Endothelial cell of umbilical vein (primary cell): ENCODE measurements around the gene PPCDC. TPM values are rescaled to one million over a fixed set of nuclear protein-coding genes. Genes with fewer than 3 reads are reported as not detected.
A peak's percentile ranks its signal among the peaks of the same experiment; 100 is the strongest.

Experiments used
- BruUV-seq: library from RNA; stranded (reverse); fragments of 400-500 nt; replicated peaks from 2 replicates; lab custom pipeline; 2021; lab: Mats Ljungman, UMichigan
- CTCF ChIA-PET: fragments of 300-600, 350-600 bp; sonication (Branson Sonifier 250); formaldehyde crosslinking; loops from one replicate; lab custom pipeline; 2021; ENCODE audit warnings: antibody characterized with exemption, inconsistent platforms; lab: Charles Lee
- POLR2A ChIA-PET: fragments of 300-600, 350-600 bp; sonication (Branson Sonifier 250); formaldehyde crosslinking; loops from one replicate; lab custom pipeline; 2021; ENCODE audit warnings: antibody characterized with exemption, inconsistent platforms; lab: Charles Lee
- DNase-seq: peaks from one replicate; pipeline ENCODE4 v3.0.0-alpha.2; 2011; ENCODE audit warnings: low read depth, low spot score
- FAIRE-seq: peaks from 2 replicates; lab custom pipeline; 2011; peaks lifted over from hg19 to GRCh38; lab: Jason Lieb, UNC
- H2AFZ ChIP-seq: 2 replicates; pipeline ENCODE4 v1.6.0; 2012; ENCODE audit warnings: low read depth, low read length, control low read depth, inconsistent platforms
- H3K27ac ChIP-seq: 2 replicates; pipeline ENCODE4 v1.5.1; 2011; ENCODE audit warnings: low read depth, mild to moderate bottlenecking, control low read depth, low read length, moderate library complexity; ENCODE audit not compliant: insufficient read depth
- H3K27me3 ChIP-seq, 2 experiments: 2 replicates each; pipeline versions ENCODE4 v1.6.0 to v1.6.1; 2011; ENCODE audit warnings: low read length in 2 of 2, mixed read lengths in 1 of 2; ENCODE audit not compliant: control insufficient read depth in 2 of 2, insufficient read depth in 2 of 2
- H3K36me3 ChIP-seq, 2 experiments: 2 replicates in 1 of 2; 3 replicates in 1 of 2; pipeline ENCODE4 v1.5.1; 2011; ENCODE audit warnings: low read length in 2 of 2, mild to moderate bottlenecking in 1 of 2, moderate library complexity in 1 of 2; ENCODE audit not compliant: control insufficient read depth in 2 of 2, insufficient read depth in 2 of 2; ENCODE audit errors: extremely low read depth in 1 of 2
- H3K4me1 ChIP-seq: 3 replicates; pipeline ENCODE4 v1.5.1; 2011; ENCODE audit warnings: mild to moderate bottlenecking, low read length; ENCODE audit not compliant: control insufficient read depth, insufficient read depth; ENCODE audit errors: extremely low read depth
- H3K4me2 ChIP-seq: 2 replicates; pipeline ENCODE4 v1.6.1; 2011; ENCODE audit warnings: low read length, control low read depth, mixed read lengths; ENCODE audit not compliant: insufficient read depth
- H3K4me3 ChIP-seq, 3 experiments: fragments of 200-600 bp in 1 of 3; sonication (generic), shearing (Covaris generic) in 1 of 3; replicated peaks in 1 of 3; 2 replicates each; pipeline ENCODE4 v1.5.1; 2011 to 2016; ENCODE audit warnings: control low read depth in 3 of 3, low read length in 3 of 3, mild to moderate bottlenecking in 2 of 3, inconsistent platforms in 1 of 3, low read depth in 1 of 3, moderate library complexity in 1 of 3; ENCODE audit not compliant: insufficient read depth in 1 of 3
- H3K79me2 ChIP-seq: 2 replicates; pipeline ENCODE4 v1.6.0; 2012; ENCODE audit warnings: low read length, inconsistent platforms; ENCODE audit not compliant: control insufficient read depth, insufficient read depth
- H3K9ac ChIP-seq: replicated peaks from 2 replicates; pipeline ENCODE3; 2011; ENCODE audit warnings: low read length, control low read depth; ENCODE audit not compliant: insufficient read depth; ENCODE audit errors: extremely low read depth
- H3K9me1 ChIP-seq: replicated peaks from 3 replicates; pipeline ENCODE4 v1.6.0; 2011; ENCODE audit warnings: mild to moderate bottlenecking, low read length; ENCODE audit not compliant: control insufficient read depth, insufficient read depth; ENCODE audit errors: extremely low read depth
- H3K9me3 ChIP-seq: replicated peaks from 2 replicates; pipeline ENCODE4 v1.5.1; 2012; ENCODE audit warnings: low read length, inconsistent platforms; ENCODE audit not compliant: control insufficient read depth, insufficient read depth
- H4K20me1 ChIP-seq: replicated peaks from 2 replicates; pipeline ENCODE3; 2011; ENCODE audit warnings: mild to moderate bottlenecking, low read length; ENCODE audit not compliant: control insufficient read depth, insufficient read depth; ENCODE audit errors: extremely low read depth
- CTCF ChIP-seq, 2 donors: IDR thresholded peaks; 1 replicate in 1 of 2; 2 replicates in 1 of 2; pipeline ENCODE4 v1.5.1; 2011; ENCODE audit warnings: low read length in 2 of 2, mild to moderate bottlenecking in 2 of 2, moderate library complexity in 2 of 2, control low read depth in 1 of 2, inconsistent platforms in 1 of 2, low read depth in 1 of 2; ENCODE audit not compliant: insufficient read depth in 1 of 2; ENCODE audit errors: extremely low read depth in 1 of 2
- EZH2 ChIP-seq: IDR thresholded peaks from 2 replicates; pipeline ENCODE4 v1.6.1; 2012; ENCODE audit warnings: borderline replicate concordance, low read depth, mild to moderate bottlenecking, moderate library complexity, low read length, inconsistent platforms; ENCODE audit not compliant: severe bottlenecking
- FOS ChIP-seq: IDR thresholded peaks from 2 replicates; pipeline ENCODE4 v1.6.1; 2011; ENCODE audit warnings: mild to moderate bottlenecking, low read length, moderate library complexity, borderline replicate concordance; ENCODE audit not compliant: insufficient read depth
- GATA2 ChIP-seq: IDR thresholded peaks from 2 replicates; pipeline ENCODE4 v1.7.0; 2011; ENCODE audit warnings: low read depth, mild to moderate bottlenecking, moderate library complexity, mixed read lengths, low read length; ENCODE audit not compliant: insufficient read length, insufficient read depth
- JUN ChIP-seq: IDR thresholded peaks from 2 replicates; pipeline ENCODE4 v1.6.1; 2011; ENCODE audit warnings: borderline replicate concordance, low read depth; ENCODE audit not compliant: insufficient read length, insufficient read depth
- MAX ChIP-seq: IDR thresholded peaks from 2 replicates; pipeline ENCODE4 v1.6.1; 2011; ENCODE audit not compliant: insufficient read depth, insufficient read length
- MYC ChIP-seq: IDR thresholded peaks from one replicate; pipeline ENCODE4 v1.6.1; 2011; ENCODE audit warnings: mild to moderate bottlenecking, low read depth, low read length
- POLR2A ChIP-seq: IDR thresholded peaks from 2 replicates; pipeline ENCODE4 v1.6.1; 2012; ENCODE audit warnings: low read depth, mild to moderate bottlenecking, control low read depth, low read length
- POLR2AphosphoS5 ChIP-seq: IDR thresholded peaks from 2 replicates; pipeline ENCODE4 v1.6.1; 2012; ENCODE audit warnings: low read depth, mild to moderate bottlenecking, control low read depth, low read length, moderate library complexity; ENCODE audit not compliant: insufficient read depth
- dilution Hi-C: fragments of 300-500 bp; cut with MboI; formaldehyde crosslinking; loops from one replicate; pipeline ENCODE4 v1.15.0; 2019; ENCODE audit warnings: low sequenced_read_pairs; ENCODE audit not compliant: extremely low pct_ligation_motif_present
- intact Hi-C: fragments of 100-400 bp; cut with micrococcal nuclease; formaldehyde crosslinking; loops from one replicate; pipeline ENCODE4 v1.10.0; 2022
- polyA plus RNA-seq, 4 experiments: library from polyadenylated mRNA; depleted of rRNA in 3 of 4; stranded (reverse) in 3 of 4; unstranded in 1 of 4; fragments of >200 nt; gene quantifications; 2 replicates each; pipeline versions ENCODE4 v1.2.1 to v1.2.3, GENCODE V29; 2011 to 2012; ENCODE audit warnings: missing spikeins in 1 of 4
- total RNA-seq: library from RNA; stranded (reverse); gene quantifications from 2 replicates; pipeline ENCODE4 v1.2.3, GENCODE V29; 2021

PPCDC gene
- total and polyA plus RNA-seq, 2 donors (not counting 3 experiments of a cell fraction or from before 2014, with no cell fraction given), result 14.5 to 21.4 TPM

GRCh38 chr15:75049392-75049791 is 26.0 kb downstream of the PPCDC start:
- no peak overlapping the region for H3K4me3 ChIP-seq
- no peaks in the 10 kb centered on the region for H3K27me3 ChIP-seq
- no peaks in the 10 kb centered on the region for H3K79me2 ChIP-seq
- dilution Hi-C loops, result no loop called here
- no peaks in the 10 kb centered on the region for H4K20me1 ChIP-seq
- H3K4me2 ChIP-seq, result no peak overlapping the region
- CTCF ChIA-PET, result interaction anchor here (0.6 kb wide), 1 partner anchor 152 kb away, joined by 3 read pairs; the partner anchor contains the start of gene C15orf39
- H2AFZ ChIP-seq, result no peak overlapping the region
- H3K9ac ChIP-seq, result no peak overlapping the region
- H3K4me1 ChIP-seq, result peaks cover 23% of the 10 kb centered on the region
- FAIRE-seq, result no peak
- H3K9me3 ChIP-seq, result no peaks in the 10 kb centered on the region
- intact Hi-C loops, result no loop called here
- H3K9me1 ChIP-seq, result no peaks in the 10 kb centered on the region
- TF ChIP-seq GATA2, result no peak
- POLR2A ChIA-PET, result no interaction called here
- DNase-seq, result peak; percentile 41
- BruUV-seq, result no TSS peak
- H3K27ac ChIP-seq, result no peak overlapping the region
- no peaks in the 10 kb centered on the region for H3K36me3 ChIP-seq

- H3K4me1 ChIP-seq, result peaks cover 23% of the 10 kb centered on the region
- CTCF ChIA-PET, result no interaction called here
- H2AFZ ChIP-seq, result no peak overlapping the region
- H3K27ac ChIP-seq, result no peak overlapping the region
- no peak overlapping the region for H3K4me3 ChIP-seq
- no peaks in the 10 kb centered on the region for H3K36me3 ChIP-seq
- H3K27me3 ChIP-seq, result no peaks in the 10 kb centered on the region
- no peaks in the 10 kb centered on the region for H3K9me3 ChIP-seq
- TF ChIP-seq EZH2 (no peak), MYC (no peak), MAX (no peak), GATA2 (no peak), JUN (no peak), POLR2A (no peak), FOS (no peak), POLR2AphosphoS5 (no peak), CTCF (IDR thresholded peaks at IDR 0.05; ENCODE audit: extremely low read depth in 1 of 2, insufficient read depth in 1 of 2, low read depth in 1 of 2, low read length in 2 of 2) (no peak)
- no peak overlapping the region for H3K4me2 ChIP-seq
- H3K9ac ChIP-seq, result no peak overlapping the region
- FAIRE-seq (no peak), DNase-seq (no peak)
- intact Hi-C loops (no loop called here), dilution Hi-C loops (no loop called here)
- BruUV-seq, result no TSS peak
- POLR2A ChIA-PET, result no interaction called here
- no peaks in the 10 kb centered on the region for H3K79me2 ChIP-seq
- H3K9me1 ChIP-seq, result no peaks in the 10 kb centered on the region
- H4K20me1 ChIP-seq, result no peaks in the 10 kb centered on the region
Observed at GRCh38 chr15:75050283-75050682, 26.9 kb downstream of the PPCDC start.
